Vagina (tissue), 2 donors: ENCODE data around the gene LTB4R2. TPM values are rescaled to one million over a fixed set of nuclear protein-coding genes. Genes with fewer than 3 reads are reported as not detected.

ENCODE experiments used
- DNase-seq, 2 donors: peaks; one replicate each; pipeline ENCODE4 v3.0.0-alpha.2; 2017; ENCODE audit errors: extremely low spot score in 2 of 2
- H3K27ac ChIP-seq: fragments of 200-600 bp; sonication (generic); one replicate; pipeline ENCODE4 v1.5.1; 2019
- H3K27me3 ChIP-seq: fragments of 200-600 bp; sonication (generic); one replicate; pipeline ENCODE4 v1.5.1; 2019
- H3K36me3 ChIP-seq, 2 donors: fragments of 200-600 bp; sonication (generic); one replicate each; pipeline ENCODE4 v1.5.1; 2017 to 2019
- H3K4me1 ChIP-seq: fragments of 200-600 bp; sonication (generic); one replicate; pipeline ENCODE4 v1.5.1; 2019
- H3K4me3 ChIP-seq, 2 donors: fragments of 200-600 bp; sonication (generic); 1 replicate in 1 of 2; 2 replicates in 1 of 2; pipeline ENCODE4 v1.5.1; 2016 to 2019
- H3K9me3 ChIP-seq: fragments of 200-600 bp; sonication (generic); one replicate; pipeline ENCODE4 v1.5.1; 2019
- CTCF ChIP-seq, 3 experiments: fragments of 450-650 bp in 2 of 3; fragments of 200-600 bp in 1 of 3; sonication (generic) in 1 of 3; IDR thresholded peaks; one replicate each; pipeline ENCODE4 v1.5.1; 2017 to 2019; ENCODE audit warnings: antibody characterized with exemption in 3 of 3, mild to moderate bottlenecking in 2 of 3, moderate library complexity in 2 of 3
- POLR2A ChIP-seq, 2 donors: fragments of 450-650 bp; IDR thresholded peaks; one replicate each; pipeline ENCODE4 v1.6.1; 2017; ENCODE audit warnings: antibody characterized with exemption in 2 of 2, mild to moderate bottlenecking in 2 of 2, moderate library complexity in 2 of 2
- POLR2AphosphoS5 ChIP-seq, 2 donors: sonication (generic); formaldehyde crosslinking; IDR thresholded peaks; one replicate each; pipeline ENCODE4 v1.9.0; 2017; ENCODE audit warnings: antibody characterized with exemption in 2 of 2, mild to moderate bottlenecking in 2 of 2, low read depth in 1 of 2; ENCODE audit not compliant: insufficient read depth in 1 of 2
- intact Hi-C: fragments of 100-400 bp; cut with DNase I; formaldehyde crosslinking; loops from one replicate; pipeline ENCODE4 v1.15.1; 2023
- total RNA-seq: library from RNA; depleted of rRNA; stranded (reverse); fragments of >200 nt; gene quantifications from one replicate; pipeline ENCODE4 v1.2.3, GENCODE V29; 2016

LTB4R2 gene
- total RNA-seq, 1 donor from 2014 or later, result 66.5 TPM

DNA sequence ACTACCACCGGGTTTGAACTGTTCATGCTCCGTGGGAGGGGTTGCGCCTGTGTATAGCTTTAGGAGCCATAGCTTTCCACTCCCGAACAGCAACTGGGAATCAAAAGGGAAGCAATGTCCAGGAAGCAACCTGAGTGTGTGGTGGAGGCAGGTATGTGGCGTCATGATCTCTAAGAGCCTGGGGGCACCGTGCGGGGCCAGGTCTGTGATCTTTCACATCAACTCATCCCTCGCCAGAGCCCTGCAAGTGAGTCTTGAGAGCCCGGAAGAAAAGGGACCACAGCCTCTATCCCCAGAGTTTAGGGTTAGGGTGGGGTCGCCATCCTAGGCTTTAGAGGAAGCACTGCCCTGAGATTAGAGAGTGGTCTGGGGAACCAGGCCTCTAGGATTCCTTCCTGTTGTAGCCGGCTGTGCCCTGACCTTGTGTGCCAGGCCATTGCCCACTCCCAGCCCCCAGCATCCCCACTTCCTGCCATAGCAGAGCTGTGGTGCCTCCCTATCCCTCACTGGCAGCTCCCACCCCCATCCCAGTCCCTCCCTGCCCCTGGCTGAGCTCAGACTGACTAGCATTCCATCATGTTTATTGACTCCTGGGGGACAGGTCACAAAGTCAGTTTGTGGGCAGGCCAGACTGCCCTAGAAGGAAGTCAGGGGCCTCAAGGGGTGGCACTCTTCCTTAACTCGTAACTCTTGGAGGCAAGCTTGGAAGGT lies 25.7 kb downstream of the LTB4R2 start:
- H3K9me3 ChIP-seq, result no peaks in the 10 kb centered on the region
- no peaks in the 10 kb centered on the region for H3K27me3 ChIP-seq
- peak overlapping the region in 1 of 2 donors; percentile 52 for H3K4me3 ChIP-seq
- H3K4me1 ChIP-seq, result peaks cover 68% of the 10 kb centered on the region
- H3K36me3 ChIP-seq, result peaks cover 0 to 9% of the 10 kb centered on the region in 2 donors
- no peak for DNase-seq
- intact Hi-C loops, result no loop called here
- no peak for TF ChIP-seq CTCF (IDR thresholded peaks at IDR 0.05)
- TF ChIP-seq POLR2AphosphoS5 (IDR thresholded peaks at IDR 0.05; ENCODE audit: insufficient read depth in 1 of 2, low read depth in 1 of 2), result peak; percentile 13 to 39
- peak overlapping the region; percentile 71 for H3K27ac ChIP-seq

- Histone ChIP-seq H3K4me3 (no peak overlapping the region), H3K36me3 (peaks cover 0 to 9% of the 10 kb centered on the region in 2 donors), H3K27ac (no peak overlapping the region), H3K4me1 (peaks cover 59% of the 10 kb centered on the region), H3K9me3 (no peaks in the 10 kb centered on the region), H3K27me3 (no peaks in the 10 kb centered on the region)
- intact Hi-C loops, result no loop called here
- no peak for DNase-seq
- TF ChIP-seq CTCF (IDR thresholded peaks at IDR 0.05) (no peak), POLR2A (IDR thresholded peaks at IDR 0.05) (no peak), POLR2AphosphoS5 (IDR thresholded peaks at IDR 0.05; ENCODE audit: insufficient read depth in 1 of 2, low read depth in 1 of 2) (no peak)
Observed at GRCh38 chr14:24337144-24337823, 27.3 kb downstream of the LTB4R2 start.

GRCh38 chr14:24337824-24338175 lies 27.9 kb downstream of the LTB4R2 start:
- H3K4me1 ChIP-seq, result peaks cover 54% of the 10 kb centered on the region
- no peak overlapping the region for H3K27ac ChIP-seq
- TF ChIP-seq CTCF (IDR thresholded peaks at IDR 0.05) (no peak), POLR2AphosphoS5 (IDR thresholded peaks at IDR 0.05; ENCODE audit: insufficient read depth in 1 of 2, low read depth in 1 of 2) (no peak), POLR2A (IDR thresholded peaks at IDR 0.05) (no peak)
- H3K4me3 ChIP-seq, result no peak overlapping the region
- H3K36me3 ChIP-seq, result peaks cover 0 to 9% of the 10 kb centered on the region in 2 donors
- H3K27me3 ChIP-seq, result no peaks in the 10 kb centered on the region
- no peaks in the 10 kb centered on the region for H3K9me3 ChIP-seq
- DNase-seq, result no peak
- intact Hi-C loops, result no loop called here

DNA sequence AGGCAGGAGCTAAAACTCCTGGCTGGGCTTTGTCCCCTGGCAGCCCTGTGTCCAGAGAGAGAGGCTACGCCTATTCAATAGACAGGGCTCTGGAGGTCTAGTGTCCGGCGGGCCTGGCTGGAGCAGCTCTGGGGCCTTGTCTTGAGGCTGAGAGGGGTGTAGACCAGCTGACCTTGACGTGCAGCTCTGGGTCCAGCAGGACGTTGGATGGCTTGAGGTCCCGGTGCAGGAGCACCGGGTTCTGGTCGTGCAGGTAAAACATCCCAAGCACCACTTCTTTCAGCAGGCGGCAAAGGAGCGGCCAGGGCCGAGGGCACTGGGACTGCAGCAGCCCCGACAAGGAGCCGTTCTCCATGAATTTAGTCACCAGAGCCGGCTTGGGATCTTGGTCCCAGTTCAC lies 28.9 kb downstream of the LTB4R2 start:
- Histone ChIP-seq H3K36me3 (peaks cover 0 to 9% of the 10 kb centered on the region in 2 donors), H3K27ac (peak overlapping the region; percentile 52), H3K4me1 (peaks cover 44% of the 10 kb centered on the region), H3K4me3 (peak overlapping the region; percentile 57), H3K27me3 (no peaks in the 10 kb centered on the region), H3K9me3 (no peaks in the 10 kb centered on the region)
- DNase-seq, result no peak
- intact Hi-C loops, result no loop called here
- TF ChIP-seq CTCF (IDR thresholded peaks at IDR 0.05) (no peak), POLR2A (IDR thresholded peaks at IDR 0.05) (no peak)
